Esophagus squamous epithelium (tissue), 4 donors: ENCODE results near the gene HAVCR2.

Experiments
- CTCF ChIP-seq, 6 experiments: fragments of 450-650 bp in 4 of 6; fragments of 200-600 bp in 2 of 6; sonication (generic) in 2 of 6; IDR thresholded peaks; one replicate each; pipeline ENCODE4 v1.5.1; 2016 to 2019; ENCODE audit warnings: antibody characterized with exemption in 6 of 6, mild to moderate bottlenecking in 4 of 6, moderate library complexity in 4 of 6
- POLR2A ChIP-seq, 4 donors: fragments of 450-650 bp; IDR thresholded peaks; one replicate each; pipeline ENCODE4 v1.6.1; 2017; ENCODE audit warnings: antibody characterized with exemption in 4 of 4, mild to moderate bottlenecking in 4 of 4, moderate library complexity in 3 of 4

GRCh38 chr5:157059891-157060290 lies 49.0 kb downstream of the HAVCR2 start:
- TF ChIP-seq CTCF (IDR thresholded peaks at IDR 0.05) (no peak), POLR2A (IDR thresholded peaks at IDR 0.05) (no peak)
